Measurements from ENCODE around the gene INAFM1. TPM values are rescaled to one million over a fixed set of nuclear protein-coding genes. Genes with fewer than 3 reads are reported as not detected.

INAFM1 gene
- total and polyA plus RNA-seq, 9 of the 15 experiments (the other 6 are each of a cell fraction or from before 2014, with no cell fraction given), result 0.71 to 30.9 (median 3.1) TPM

- no peak for TF ChIP-seq XRCC4 (IDR thresholded peaks at IDR 0.05; ENCODE audit: extremely low read depth, insufficient read depth, insufficient read length)
- 0 out of 2 replicates have a peak, but pooled peaks have one; percentile 50 for TF ChIP-seq E2F1 (CRISPR knock-in tag; IDR thresholded peaks at IDR 0.05)
- TF ChIP-seq MYC (IDR thresholded peaks at IDR 0.05; ENCODE audit: low read depth, low read length), result peak; percentile 18; the same call in 1 of the 2 replicates
- TF ChIP-seq MYC (CRISPR knock-in tag; IDR thresholded peaks at IDR 0.05; ENCODE audit: borderline replicate concordance, low read depth), result peak; percentile 72; the same call in 1 of the 2 replicates
- TF ChIP-seq, protein P1, sequence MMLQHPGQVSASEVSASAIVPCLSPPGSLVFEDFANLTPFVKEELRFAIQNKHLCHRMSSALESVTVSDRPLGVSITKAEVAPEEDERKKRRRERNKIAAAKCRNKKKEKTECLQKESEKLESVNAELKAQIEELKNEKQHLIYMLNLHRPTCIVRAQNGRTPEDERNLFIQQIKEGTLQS (IDR thresholded peaks at IDR 0.05), result 0 out of 2 replicates have a peak, but pooled peaks have one; percentile 7
- TF ChIP-seq, protein P1 (CRISPR knock-in tag; conservative IDR thresholded peaks at IDR 0.05), result no peak
- peak; percentile 33 for TF ChIP-seq CCNT2 (IDR thresholded peaks at IDR 0.05; ENCODE audit: borderline replicate concordance, extremely low read depth, insufficient read length, low read depth, low read length)
- TF ChIP-seq HNRNPUL1 (IDR thresholded peaks at IDR 0.05; ENCODE audit: low read length), result no peak
- TF ChIP-seq EZH2 (IDR thresholded peaks at IDR 0.05; ENCODE audit: borderline replicate concordance, low read depth, low read length), result no peak
- TF ChIP-seq GABPB2 (CRISPR knock-in tag; conservative IDR thresholded peaks at IDR 0.05), result no peak
- no peak for TF ChIP-seq ZNF507 (tag; conservative IDR thresholded peaks at IDR 0.05)
- TF ChIP-seq KAT7 (CRISPR knock-in tag; IDR thresholded peaks at IDR 0.05; ENCODE audit: borderline replicate concordance), result 0 out of 2 replicates have a peak, but pooled peaks have one; percentile 36
- no peak for TF ChIP-seq SLC30A9 (CRISPR knock-in tag; IDR thresholded peaks at IDR 0.05)
- TF ChIP-seq, protein P2, sequence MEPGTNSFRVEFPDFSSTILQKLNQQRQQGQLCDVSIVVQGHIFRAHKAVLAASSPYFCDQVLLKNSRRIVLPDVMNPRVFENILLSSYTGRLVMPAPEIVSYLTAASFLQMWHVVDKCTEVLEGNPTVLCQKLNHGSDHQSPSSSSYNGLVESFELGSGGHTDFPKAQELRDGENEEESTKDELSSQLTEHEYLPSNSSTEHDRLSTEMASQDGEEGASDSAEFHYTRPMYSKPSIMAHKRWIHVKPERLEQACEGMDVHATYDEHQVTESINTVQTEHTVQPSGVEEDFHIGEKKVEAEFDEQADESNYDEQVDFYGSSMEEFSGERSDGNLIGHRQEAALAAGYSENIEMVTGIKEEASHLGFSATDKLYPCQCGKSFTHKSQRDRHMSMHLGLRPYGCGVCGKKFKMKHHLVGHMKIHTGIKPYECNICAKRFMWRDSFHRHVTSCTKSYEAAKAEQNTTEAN (CRISPR knock-in tag; IDR thresholded peaks at IDR 0.05), result no peak
- TF ChIP-seq, protein P3, sequence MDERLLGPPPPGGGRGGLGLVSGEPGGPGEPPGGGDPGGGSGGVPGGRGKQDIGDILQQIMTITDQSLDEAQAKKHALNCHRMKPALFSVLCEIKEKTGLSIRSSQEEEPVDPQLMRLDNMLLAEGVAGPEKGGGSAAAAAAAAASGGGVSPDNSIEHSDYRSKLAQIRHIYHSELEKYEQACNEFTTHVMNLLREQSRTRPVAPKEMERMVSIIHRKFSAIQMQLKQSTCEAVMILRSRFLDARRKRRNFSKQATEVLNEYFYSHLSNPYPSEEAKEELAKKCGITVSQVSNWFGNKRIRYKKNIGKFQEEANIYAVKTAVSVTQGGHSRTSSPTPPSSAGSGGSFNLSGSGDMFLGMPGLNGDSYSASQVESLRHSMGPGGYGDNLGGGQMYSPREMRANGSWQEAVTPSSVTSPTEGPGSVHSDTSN (CRISPR knock-in tag; IDR thresholded peaks at IDR 0.05; ENCODE audit: low read depth), result no peak
- TF ChIP-seq, protein P3 (tag; conservative IDR thresholded peaks at IDR 0.05; ENCODE audit: low read depth), result no peak
- TF ChIP-seq, protein P4, sequence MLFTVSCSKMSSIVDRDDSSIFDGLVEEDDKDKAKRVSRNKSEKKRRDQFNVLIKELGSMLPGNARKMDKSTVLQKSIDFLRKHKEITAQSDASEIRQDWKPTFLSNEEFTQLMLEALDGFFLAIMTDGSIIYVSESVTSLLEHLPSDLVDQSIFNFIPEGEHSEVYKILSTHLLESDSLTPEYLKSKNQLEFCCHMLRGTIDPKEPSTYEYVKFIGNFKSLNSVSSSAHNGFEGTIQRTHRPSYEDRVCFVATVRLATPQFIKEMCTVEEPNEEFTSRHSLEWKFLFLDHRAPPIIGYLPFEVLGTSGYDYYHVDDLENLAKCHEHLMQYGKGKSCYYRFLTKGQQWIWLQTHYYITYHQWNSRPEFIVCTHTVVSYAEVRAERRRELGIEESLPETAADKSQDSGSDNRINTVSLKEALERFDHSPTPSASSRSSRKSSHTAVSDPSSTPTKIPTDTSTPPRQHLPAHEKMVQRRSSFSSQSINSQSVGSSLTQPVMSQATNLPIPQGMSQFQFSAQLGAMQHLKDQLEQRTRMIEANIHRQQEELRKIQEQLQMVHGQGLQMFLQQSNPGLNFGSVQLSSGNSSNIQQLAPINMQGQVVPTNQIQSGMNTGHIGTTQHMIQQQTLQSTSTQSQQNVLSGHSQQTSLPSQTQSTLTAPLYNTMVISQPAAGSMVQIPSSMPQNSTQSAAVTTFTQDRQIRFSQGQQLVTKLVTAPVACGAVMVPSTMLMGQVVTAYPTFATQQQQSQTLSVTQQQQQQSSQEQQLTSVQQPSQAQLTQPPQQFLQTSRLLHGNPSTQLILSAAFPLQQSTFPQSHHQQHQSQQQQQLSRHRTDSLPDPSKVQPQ (CRISPR knock-in tag; IDR thresholded peaks at IDR 0.05; ENCODE audit: borderline replicate concordance), result no peak
- no peak for TF ChIP-seq CHCHD3 (CRISPR knock-in tag; IDR thresholded peaks at IDR 0.05)
Observed at GRCh38 chr19:47228168-47228936, 46.3 kb upstream of the INAFM1 start (continued).

Data from K562 (cell line).